ENCODE measurements around the gene EIF3D.

- TF ChIP-seq CTCF (tag by site-specific recombination; IDR thresholded peaks at IDR 0.05), result no peak
- no peak for TF ChIP-seq ZNF157 (tag by site-specific recombination; IDR thresholded peaks at IDR 0.05)
- no peak for TF ChIP-seq TSHZ1 (tag by site-specific recombination; IDR thresholded peaks at IDR 0.05; ENCODE audit: borderline replicate concordance)
- TF ChIP-seq SALL2 (tag by site-specific recombination; IDR thresholded peaks at IDR 0.05; ENCODE audit: borderline replicate concordance), result no peak
- no peak for TF ChIP-seq ZNF701 (tag by site-specific recombination; IDR thresholded peaks at IDR 0.05)
- TF ChIP-seq ZNF23 (tag by site-specific recombination; IDR thresholded peaks at IDR 0.05; ENCODE audit: borderline replicate concordance), result no peak
- no peak for TF ChIP-seq ZNF629 (tag by site-specific recombination; IDR thresholded peaks at IDR 0.05)
- TF ChIP-seq BCL11A (tag by site-specific recombination; IDR thresholded peaks at IDR 0.05; ENCODE audit: low read depth), result no peak
- no peak for TF ChIP-seq ATF2 (tag by site-specific recombination; IDR thresholded peaks at IDR 0.05; ENCODE audit: low read depth)
Measured at GRCh38 chr22:36561291-36561811, 32.4 kb upstream of the EIF3D start.
